ENCODE data around the gene ODF2L.

- TF ChIP-seq CTCF (IDR thresholded peaks at IDR 0.05 in 4 of 5, conservative IDR thresholded peaks at IDR 0.05 in 1 of 5): no peak
- TF ChIP-seq POLR2A (IDR thresholded peaks at IDR 0.05): no peak
Observed at GRCh38 chr1:86436041-86436440, 39.9 kb upstream of the ODF2L start.
